Loucy (cell line): ENCODE measurements around the gene WWTR1.

Experiments used
- CTCF ChIP-seq: fragments of 200-600 bp; sonication (generic); conservative IDR thresholded peaks from 2 replicates; pipeline ENCODE4 v1.5.1; 2014; ENCODE audit warnings: mild to moderate bottlenecking, antibody characterized with exemption, low read length
- EZH2phosphoT487 ChIP-seq: fragments of 200-600 bp; IDR thresholded peaks from 2 replicates; pipeline ENCODE4 v1.6.1; 2018; ENCODE audit warnings: antibody characterized with exemption, mild to moderate bottlenecking, moderate library complexity, borderline replicate concordance

- no peak for TF ChIP-seq CTCF
- no peak for TF ChIP-seq EZH2phosphoT487
Observed at GRCh38 chr3:149528340-149528650, 129.5 kb downstream of the WWTR1 start.
